ENCODE measurements around the gene CHRNA5.
A peak's percentile ranks its signal among the peaks of the same experiment; 100 is the strongest.

DNA sequence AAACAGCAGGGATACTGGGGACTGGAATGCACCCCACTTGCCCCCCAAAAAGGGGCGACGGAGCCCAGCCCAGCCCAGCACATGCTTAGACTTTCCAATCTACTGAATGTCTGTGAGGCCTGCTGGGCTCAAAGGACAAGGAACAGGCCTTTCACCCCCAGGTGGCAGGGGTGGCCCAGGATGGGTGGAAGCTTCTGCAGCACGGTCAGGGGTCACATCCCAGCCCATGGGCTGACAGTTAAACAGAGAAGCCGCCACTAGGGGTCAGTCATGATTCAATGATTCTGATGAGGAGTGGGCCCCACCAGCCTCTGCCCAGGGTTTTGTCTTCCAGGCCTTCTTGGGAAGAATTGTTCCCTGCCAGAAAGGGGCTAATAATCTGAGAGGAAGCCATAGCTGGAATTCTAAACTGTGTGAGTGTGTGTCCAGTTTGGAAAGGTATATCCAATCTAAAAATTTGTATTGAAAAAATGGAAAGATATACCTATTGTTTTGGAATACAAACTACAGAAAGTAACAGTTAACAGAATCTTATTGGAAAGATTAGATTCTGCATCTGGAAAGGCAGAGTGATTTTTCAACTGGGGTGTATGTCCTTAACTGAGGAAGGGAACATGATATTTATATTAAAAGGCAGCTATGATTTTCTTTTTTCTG lies 73.5 kb downstream of the CHRNA5 start:
- TF ChIP-seq, protein P1, sequence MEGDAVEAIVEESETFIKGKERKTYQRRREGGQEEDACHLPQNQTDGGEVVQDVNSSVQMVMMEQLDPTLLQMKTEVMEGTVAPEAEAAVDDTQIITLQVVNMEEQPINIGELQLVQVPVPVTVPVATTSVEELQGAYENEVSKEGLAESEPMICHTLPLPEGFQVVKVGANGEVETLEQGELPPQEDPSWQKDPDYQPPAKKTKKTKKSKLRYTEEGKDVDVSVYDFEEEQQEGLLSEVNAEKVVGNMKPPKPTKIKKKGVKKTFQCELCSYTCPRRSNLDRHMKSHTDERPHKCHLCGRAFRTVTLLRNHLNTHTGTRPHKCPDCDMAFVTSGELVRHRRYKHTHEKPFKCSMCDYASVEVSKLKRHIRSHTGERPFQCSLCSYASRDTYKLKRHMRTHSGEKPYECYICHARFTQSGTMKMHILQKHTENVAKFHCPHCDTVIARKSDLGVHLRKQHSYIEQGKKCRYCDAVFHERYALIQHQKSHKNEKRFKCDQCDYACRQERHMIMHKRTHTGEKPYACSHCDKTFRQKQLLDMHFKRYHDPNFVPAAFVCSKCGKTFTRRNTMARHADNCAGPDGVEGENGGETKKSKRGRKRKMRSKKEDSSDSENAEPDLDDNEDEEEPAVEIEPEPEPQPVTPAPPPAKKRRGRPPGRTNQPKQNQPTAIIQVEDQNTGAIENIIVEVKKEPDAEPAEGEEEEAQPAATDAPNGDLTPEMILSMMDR (IDR thresholded peaks at IDR 0.05): peak in 4 of 6 experiments; percentile 15 to 55 (median 48)
- TF ChIP-seq POLR2A (IDR thresholded peaks at IDR 0.05): no peak
